Activated CD8-positive, alpha-beta T cell treated with anti-CD3 and anti-CD28 coated beads for 36 hours (primary cell): ENCODE measurements around the gene OPCML. TPM values are rescaled to one million over a fixed set of nuclear protein-coding genes. Genes with fewer than 3 reads are reported as not detected.

Source experiments
- ATAC-seq: fragments of 200-7000 bp; cut with Tn5 transposase; one replicate; pipeline ENCODE4 v1.10.0; 2021; ENCODE audit warnings: mild to moderate bottlenecking, moderate library complexity
- CTCF ChIA-PET: fragments of 350-600 bp; sonication (Branson Sonifier 250); formaldehyde crosslinking; loops from one replicate; lab custom pipeline; 2021; ENCODE audit warnings: antibody characterized with exemption; lab: Charles Lee
- POLR2A ChIA-PET: fragments of 350-600 bp; sonication (Branson Sonifier 250); formaldehyde crosslinking; loops from one replicate; lab custom pipeline; 2021; ENCODE audit warnings: antibody characterized with exemption; lab: Charles Lee
- DNase-seq: peaks from one replicate; pipeline ENCODE4 v3.0.0-alpha.2; 2020
- H3K27ac Mint-ChIP-seq: one replicate; pipeline ENCODE4 v1.8.0; 2021; ENCODE audit warnings: mild to moderate bottlenecking, mixed read lengths
- H3K27me3 Mint-ChIP-seq: one replicate; pipeline ENCODE4 v1.8.0; 2021; ENCODE audit warnings: mixed read lengths
- H3K36me3 Mint-ChIP-seq: one replicate; pipeline ENCODE4 v1.8.0; 2021; ENCODE audit warnings: low read depth, mixed read lengths
- H3K4me1 Mint-ChIP-seq: one replicate; pipeline ENCODE4 v1.8.0; 2021; ENCODE audit warnings: low read depth, mixed read lengths
- H3K4me3 Mint-ChIP-seq: one replicate; pipeline ENCODE4 v1.8.0; 2021; ENCODE audit warnings: mild to moderate bottlenecking, moderate library complexity, mixed read lengths
- H3K9me3 Mint-ChIP-seq: one replicate; pipeline ENCODE4 v1.8.0; 2021; ENCODE audit warnings: mixed read lengths
- CTCF ChIP-seq: fragments of 200-600 bp; IDR thresholded peaks from one replicate; pipeline ENCODE4 v1.8.0; 2022; ENCODE audit warnings: antibody characterized with exemption, mild to moderate bottlenecking
- intact Hi-C: fragments of 100-400 bp; cut with micrococcal nuclease; formaldehyde crosslinking; loops from one replicate; pipeline ENCODE4 v1.10.0; 2022
- total RNA-seq, 2 experiments: library from RNA; stranded (reverse); gene quantifications; one replicate each; pipeline ENCODE4 v1.2.3, GENCODE V29; 2021

Gene OPCML
- total RNA-seq = not detected

GRCh38 chr11:133531971-133532651, at the start of gene OPCML:
Gene OPCML (minus strand): TSS chr11:133532501.
- H3K27me3 Mint-ChIP-seq = peaks cover 41% of the 10 kb centered on the region
- no peak within 1 kb of the TSS for H3K4me3 Mint-ChIP-seq
- no peaks in the 10 kb centered on the region for H3K36me3 Mint-ChIP-seq
- DNase-seq (no peak), ATAC-seq (no peak)
- intact Hi-C loops = no loop called here
- H3K9me3 Mint-ChIP-seq = no peaks in the 10 kb centered on the region
- no peaks in the 10 kb centered on the region for H3K4me1 Mint-ChIP-seq
- no peak within 1 kb of the TSS for H3K27ac Mint-ChIP-seq
- POLR2A ChIA-PET = interaction anchor here (1.5 kb wide), 1 partner anchor 13 kb away, joined by 4 read pairs; no protein-coding TSS in a partner anchor
- no peak for TF ChIP-seq CTCF
- CTCF ChIA-PET = no interaction called here

DNA sequence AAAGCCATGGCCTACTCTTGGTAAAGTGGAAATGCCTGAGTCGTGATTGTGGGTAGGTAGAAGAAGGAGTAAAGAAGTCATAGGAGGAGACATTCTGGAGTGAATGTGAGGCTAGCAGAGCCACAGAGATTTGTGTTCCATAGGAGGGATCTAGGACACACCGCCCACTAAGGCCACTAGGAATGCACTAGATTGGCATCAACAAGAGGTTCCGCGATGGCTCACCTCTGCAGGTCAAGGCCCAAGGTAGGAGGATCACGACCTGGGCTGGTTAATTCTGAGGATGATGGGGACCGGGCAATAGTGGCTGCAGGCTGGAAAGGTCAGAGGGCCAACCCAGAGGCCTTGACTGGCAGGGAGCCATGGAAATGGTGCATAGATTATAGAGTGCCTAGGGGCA, 48.8 kb upstream of the OPCML start:
- no peak for TF ChIP-seq CTCF
- intact Hi-C loops = no loop called here
- Mint-ChIP-seq H3K9me3 (peaks cover 3% of the 10 kb centered on the region), H3K36me3 (no peaks in the 10 kb centered on the region), H3K27ac (no peak overlapping the region), H3K27me3 (peaks cover 1% of the 10 kb centered on the region), H3K4me3 (no peak overlapping the region), H3K4me1 (no peaks in the 10 kb centered on the region)
- POLR2A ChIA-PET = no interaction called here
- ATAC-seq = no peak
- no peak for DNase-seq
- CTCF ChIA-PET = no interaction called here

DNA sequence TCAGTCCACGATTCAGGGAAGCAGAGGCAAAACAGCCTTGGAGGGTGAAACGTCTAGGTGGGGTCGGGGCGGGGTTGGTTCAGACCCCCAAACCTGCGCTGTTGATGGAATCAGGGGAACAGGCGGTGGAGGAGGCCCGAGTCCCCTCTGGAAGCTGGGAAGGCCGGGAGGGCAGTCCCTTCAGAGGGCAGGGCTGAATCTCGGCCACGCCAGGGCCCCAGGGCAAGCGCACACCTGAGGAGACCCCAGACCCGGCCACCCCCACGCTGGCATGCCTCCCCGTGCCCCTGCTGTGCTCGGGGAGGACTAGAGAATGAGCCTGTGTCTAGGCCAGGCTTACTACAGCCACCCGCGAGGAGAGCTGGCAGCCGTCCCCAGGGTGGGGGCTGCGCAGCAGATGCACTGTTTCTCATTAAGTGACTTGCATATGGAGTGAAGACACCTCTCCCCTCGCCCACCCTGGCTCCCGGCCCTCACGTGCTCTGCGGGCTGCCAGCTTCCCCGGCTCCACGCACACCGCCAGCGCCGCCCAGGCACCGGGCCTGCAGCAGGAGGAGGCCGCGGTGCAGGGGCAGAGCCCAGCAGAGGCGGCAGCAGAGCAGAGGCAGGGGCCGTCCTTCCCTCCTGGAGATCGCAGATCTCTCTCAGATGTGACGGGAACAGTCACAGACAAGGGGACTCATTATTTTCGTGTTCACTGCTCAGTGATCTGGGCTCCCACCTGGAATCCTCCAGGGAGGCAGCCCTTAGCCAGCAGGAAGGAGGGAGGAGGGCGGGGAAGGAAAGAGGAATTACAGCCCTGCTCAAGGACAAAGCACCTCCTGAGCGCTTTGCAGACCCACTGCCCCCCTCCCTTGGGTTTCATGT, 47.1 kb upstream of the OPCML start:
- Mint-ChIP-seq H3K36me3 (no peaks in the 10 kb centered on the region), H3K4me1 (no peaks in the 10 kb centered on the region), H3K27me3 (peaks cover 4% of the 10 kb centered on the region), H3K27ac (no peak overlapping the region), H3K9me3 (no peaks in the 10 kb centered on the region), H3K4me3 (no peak overlapping the region)
- TF ChIP-seq CTCF = no peak
- ATAC-seq (no peak), DNase-seq (no peak)
- ChIA-PET CTCF (no interaction called here), POLR2A (no interaction called here)
- intact Hi-C loops = no loop called here

GRCh38 chr11:133577403-133577802, 45.1 kb upstream of the OPCML start:
- H3K4me3 Mint-ChIP-seq = no peak overlapping the region
- intact Hi-C loops = no loop called here
- ChIA-PET POLR2A (no interaction called here), CTCF (no interaction called here)
- no peak overlapping the region for H3K27ac Mint-ChIP-seq
- no peaks in the 10 kb centered on the region for H3K9me3 Mint-ChIP-seq
- no peaks in the 10 kb centered on the region for H3K4me1 Mint-ChIP-seq
- H3K36me3 Mint-ChIP-seq = no peaks in the 10 kb centered on the region
- no peak for DNase-seq
- no peak for TF ChIP-seq CTCF
- no peak for ATAC-seq
- peaks cover 7% of the 10 kb centered on the region for H3K27me3 Mint-ChIP-seq

DNA sequence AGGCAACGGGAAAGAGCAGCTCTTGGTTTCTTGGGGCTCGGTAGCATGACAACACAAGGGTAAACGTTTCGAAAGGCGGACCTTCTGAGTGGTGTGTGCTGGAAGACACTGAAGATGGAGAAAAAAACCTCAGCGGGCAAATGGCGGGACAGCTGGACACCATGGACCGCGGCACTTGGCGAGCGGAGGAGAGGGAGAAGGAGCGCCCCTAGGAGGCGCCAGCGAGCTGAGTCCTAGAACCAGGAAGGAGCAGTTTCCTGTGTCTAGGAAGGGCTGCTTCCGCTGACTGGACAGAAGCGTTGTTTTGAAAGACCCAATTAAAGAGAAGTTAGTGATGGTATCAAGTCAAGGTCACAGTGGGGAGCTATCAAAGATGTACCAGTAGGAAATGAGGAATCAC, 44.0 kb upstream of the OPCML start:
- ChIA-PET CTCF (no interaction called here), POLR2A (no interaction called here)
- no peak overlapping the region for H3K27ac Mint-ChIP-seq
- peak; percentile 6 for DNase-seq
- no peaks in the 10 kb centered on the region for H3K9me3 Mint-ChIP-seq
- no peak overlapping the region for H3K4me3 Mint-ChIP-seq
- no peaks in the 10 kb centered on the region for H3K36me3 Mint-ChIP-seq
- peaks cover 7% of the 10 kb centered on the region for H3K27me3 Mint-ChIP-seq
- intact Hi-C loops = no loop called here
- ATAC-seq = no peak
- no peak for TF ChIP-seq CTCF
- H3K4me1 Mint-ChIP-seq = no peaks in the 10 kb centered on the region
